Mesodermal cell (in vitro differentiated cells): Measurements from ENCODE around the gene S100A12.
"Not testable (repeated sequence)": the region's sequence is repeated elsewhere in the genome, so short reads cannot be mapped to it uniquely, and the experiment has no call there.

ENCODE experiments used
- H3K27ac ChIP-seq: 2 replicates; pipeline ENCODE4 v1.7.0; 2013; ENCODE audit warnings: mild to moderate bottlenecking, low read depth, low read length, moderate library complexity; ENCODE audit not compliant: severe bottlenecking
- H3K36me3 ChIP-seq: 2 replicates; pipeline ENCODE4 v1.7.1; 2013; ENCODE audit warnings: mild to moderate bottlenecking, low read length, moderate library complexity; ENCODE audit not compliant: control insufficient read depth, insufficient read depth
- H3K4me1 ChIP-seq: one replicate; pipeline ENCODE4 v1.7.1; 2013; ENCODE audit warnings: mild to moderate bottlenecking, low read length; ENCODE audit not compliant: insufficient read depth, control insufficient read depth, poor library complexity, severe bottlenecking
- H3K4me3 ChIP-seq: 2 replicates; pipeline ENCODE4 v1.7.0; 2013; ENCODE audit warnings: low read length, control low read depth, mild to moderate bottlenecking; ENCODE audit not compliant: insufficient read depth, poor library complexity, severe bottlenecking; ENCODE audit errors: extremely low read depth
- H3K9me3 ChIP-seq: 2 replicates; pipeline ENCODE4 v1.7.1; 2013; ENCODE audit warnings: mild to moderate bottlenecking, low read length, moderate library complexity; ENCODE audit not compliant: control insufficient read depth
- WGBS, 2 experiments: methylation state at CpG; one replicate each; pipeline ENCODE4 v1.1.5; 2013; ENCODE audit warnings: missing lambda C conversion rate in 2 of 2; ENCODE audit not compliant: insufficient coverage in 2 of 2; 5-methylcytosine and 5-hydroxymethylcytosine counted together

S100A12 gene

DNA sequence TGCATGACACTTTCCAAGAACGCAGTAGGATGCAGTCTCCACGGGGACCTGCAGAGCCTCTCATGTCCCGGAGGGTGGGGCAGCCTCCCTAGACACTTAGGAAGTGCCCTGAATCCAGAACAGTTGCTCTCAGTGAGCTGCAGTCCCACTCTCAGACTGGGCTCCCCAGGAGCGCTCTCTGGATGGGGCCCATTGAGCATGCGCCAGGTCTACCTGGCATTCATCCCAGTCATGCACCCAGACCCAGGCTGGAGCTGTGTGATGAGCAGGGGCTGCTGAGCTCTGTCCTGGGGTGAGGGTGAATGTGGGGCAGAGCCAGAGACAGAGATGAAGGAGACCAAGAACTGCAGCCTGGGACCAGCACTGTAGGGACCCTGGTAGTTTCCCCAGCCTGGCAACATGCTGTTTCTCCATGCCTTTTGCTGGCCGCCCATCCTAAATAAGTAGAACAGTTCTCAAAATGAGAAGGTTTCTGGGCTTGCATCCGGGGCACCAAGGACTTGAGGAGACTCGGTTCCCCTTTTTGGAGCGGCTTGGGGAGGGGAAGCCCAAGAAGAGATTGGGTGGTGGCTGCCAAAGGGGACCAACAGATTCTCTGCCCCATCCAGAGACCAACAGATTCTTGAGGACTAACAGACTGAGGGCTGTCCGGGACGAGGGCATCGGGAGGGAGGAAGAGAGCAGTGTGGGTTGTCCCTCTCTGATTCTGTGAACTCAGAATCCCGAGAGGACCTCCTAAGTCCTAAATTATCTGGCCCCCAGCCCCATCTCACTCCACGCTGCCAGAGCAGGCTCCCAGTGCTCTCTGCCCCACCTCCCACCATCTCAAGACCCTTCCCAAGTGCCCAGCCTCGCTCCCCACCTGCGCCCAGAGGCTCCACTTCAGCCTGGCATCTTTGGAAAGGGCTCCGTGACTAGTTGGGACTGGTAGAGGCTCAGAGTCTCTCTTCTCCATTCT, 25.8 kb downstream of the S100A12 start:
- 78 to 81% methylated on average over 9 to 13 of the region's 17 CpGs for WGBS, 2 experiments
- no peaks in the 10 kb centered on the region for H3K9me3 ChIP-seq
- no peak overlapping the region for H3K4me3 ChIP-seq
- H3K27ac ChIP-seq, result no peak overlapping the region
- H3K36me3 ChIP-seq, result no peaks in the 10 kb centered on the region
- H3K4me1 ChIP-seq, result peaks cover 5% of the 10 kb centered on the region

DNA sequence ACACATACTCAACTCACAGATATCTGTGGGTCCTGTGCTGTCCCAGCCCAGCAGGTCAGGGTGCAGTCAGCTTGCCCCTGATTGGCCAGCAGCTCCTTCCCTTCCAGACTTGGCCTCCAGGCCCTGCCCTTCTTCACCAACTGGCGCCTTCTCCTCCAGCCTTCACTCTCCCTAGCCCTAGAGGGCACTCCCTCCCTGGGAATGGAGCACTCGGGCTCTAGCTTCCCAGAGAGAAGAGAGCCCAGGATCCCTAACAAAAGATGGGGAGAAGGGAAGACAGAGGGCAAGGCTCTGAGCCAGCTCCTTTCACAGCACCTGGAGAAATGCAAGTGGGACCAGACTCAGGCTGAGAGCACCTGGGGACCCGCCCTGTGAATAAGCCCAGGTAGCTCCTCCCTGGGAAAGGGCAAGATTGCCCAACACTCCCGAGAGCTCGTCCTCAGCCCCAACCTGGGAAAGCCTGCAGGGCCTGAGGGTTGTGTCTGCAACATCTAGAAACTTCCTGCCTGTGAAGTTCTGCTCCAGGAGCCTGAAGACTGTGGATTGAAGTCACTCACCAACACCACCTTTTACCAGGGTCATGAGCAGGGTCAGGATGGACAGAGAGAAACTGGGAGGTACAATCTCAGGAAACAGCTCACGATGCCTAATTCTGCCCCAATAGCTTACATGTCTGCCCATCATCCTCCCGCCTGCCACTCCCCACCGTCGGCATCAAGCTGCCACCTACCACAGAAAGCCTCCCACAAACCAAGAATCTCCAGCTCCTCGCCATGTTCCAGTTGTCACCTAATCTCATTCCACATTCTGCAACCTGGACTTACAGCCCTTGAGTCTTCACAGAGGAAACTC, 26.7 kb downstream of the S100A12 start, which contains the start of gene PGLYRP4:
PGLYRP4 (minus strand) TSS at position 331 of the 852 bp plus-strand sequence. CDS start 909 bp downstream, outside the sequence.
- WGBS, 2 experiments, result 76 to 77% methylated on average over 6 to 7 of the region's 10 CpGs
- no peaks in the 10 kb centered on the region for H3K36me3 ChIP-seq
- no peaks in the 10 kb centered on the region for H3K9me3 ChIP-seq
- no peak within 1 kb of the TSS for H3K4me3 ChIP-seq
- no peak within 1 kb of the TSS for H3K27ac ChIP-seq
- H3K4me1 ChIP-seq, result peaks cover 14% of the 10 kb centered on the region

DNA sequence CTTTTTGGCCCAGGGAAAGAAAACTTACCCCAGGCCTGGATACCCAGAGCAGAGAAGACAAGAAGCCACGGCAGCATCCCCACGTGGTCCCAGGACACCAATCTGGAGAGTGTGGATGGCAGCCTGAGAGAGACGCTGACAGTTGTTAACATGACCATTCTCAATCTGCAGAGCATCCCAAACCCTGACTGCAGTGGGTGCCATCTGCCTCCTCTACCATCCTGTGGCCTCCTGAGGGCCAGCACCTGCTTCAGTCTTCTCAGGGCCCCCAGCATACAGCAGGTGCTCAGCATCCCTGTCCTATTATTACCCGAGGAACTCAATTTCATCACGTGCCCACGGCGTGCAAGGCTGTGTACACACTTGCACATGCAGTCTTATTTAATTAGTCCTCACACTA, 27.6 kb downstream of the S100A12 start:
- peaks cover 23% of the 10 kb centered on the region for H3K4me1 ChIP-seq
- 72 to 77% methylated on average over 6 to 7 of the region's 7 CpGs for WGBS, 2 experiments

DNA sequence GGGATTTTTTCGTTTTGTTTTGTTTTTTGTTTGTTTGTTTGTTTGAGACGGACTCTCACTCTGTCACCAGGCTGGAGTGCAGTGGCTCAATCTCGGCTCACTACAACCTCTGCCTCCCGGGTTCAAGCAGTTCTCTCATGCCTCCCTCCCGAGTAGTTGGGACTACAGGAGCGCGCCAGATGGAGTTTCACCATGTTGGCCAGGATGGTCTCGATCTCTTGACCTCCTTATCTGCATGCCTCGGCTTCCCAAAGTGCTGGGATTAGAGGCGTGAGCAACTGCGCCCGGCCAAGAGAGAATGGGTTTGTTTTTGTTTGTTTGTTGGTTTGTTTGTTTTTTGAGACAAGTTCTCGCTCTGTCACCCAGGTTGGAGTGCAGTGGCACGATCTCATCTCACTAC, 28.4 kb downstream of the S100A12 start:
- not testable (repeated sequence) for H3K4me3 ChIP-seq, H3K9me3 ChIP-seq, H3K27ac ChIP-seq, H3K36me3 ChIP-seq
- peaks cover 27% of the 10 kb centered on the region for H3K4me1 ChIP-seq
- WGBS, 2 experiments, result 80 to 84% methylated on average over 5 to 11 of the region's 14 CpGs

More for the DNA sequence above, 27.6 kb downstream of the S100A12 start:
- no peaks in the 10 kb centered on the region for H3K9me3 ChIP-seq
- H3K4me3 ChIP-seq, result no peak overlapping the region
- no peak overlapping the region for H3K27ac ChIP-seq
- H3K36me3 ChIP-seq, result no peaks in the 10 kb centered on the region

DNA sequence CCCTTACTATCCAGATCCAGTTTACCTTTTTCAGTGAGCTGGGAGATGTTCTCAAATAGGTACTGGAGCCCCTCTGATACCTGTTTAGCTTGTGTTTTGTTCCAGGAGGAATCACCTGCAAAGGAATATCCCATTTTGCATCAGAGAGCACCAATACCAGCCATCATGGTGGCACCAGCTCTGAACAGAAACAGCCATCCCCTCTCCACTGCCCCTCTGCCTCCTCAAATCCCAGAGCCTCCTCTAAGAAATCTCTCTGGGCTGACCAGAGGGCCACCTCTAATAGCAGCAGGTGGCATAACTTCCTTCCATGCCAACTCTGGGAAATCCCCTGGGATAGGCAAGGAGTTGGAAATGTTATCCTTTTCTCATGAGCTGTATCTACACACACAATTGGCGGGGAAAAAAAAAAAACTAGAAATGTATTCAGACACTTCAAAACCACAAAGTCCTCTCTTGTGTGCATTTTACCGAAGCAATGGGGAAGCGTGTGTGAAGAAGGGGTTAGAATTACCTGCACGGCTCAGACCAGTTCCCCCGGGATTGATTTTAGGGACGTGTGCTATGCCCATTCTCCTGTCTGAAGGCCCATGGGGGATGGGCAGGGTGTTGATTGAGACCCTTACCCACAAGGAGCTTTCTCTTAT, 29.2 kb downstream of the S100A12 start:
- no peaks in the 10 kb centered on the region for H3K36me3 ChIP-seq
- no peaks in the 10 kb centered on the region for H3K9me3 ChIP-seq
- no peak overlapping the region for H3K4me3 ChIP-seq
- peaks cover 27% of the 10 kb centered on the region for H3K4me1 ChIP-seq
- H3K27ac ChIP-seq, result no peak overlapping the region
- WGBS, 2 experiments, result 95% methylated on average over 4 of the region's 6 CpGs; no CpG with 5 or more reads in 1 of the 2 experiments

DNA sequence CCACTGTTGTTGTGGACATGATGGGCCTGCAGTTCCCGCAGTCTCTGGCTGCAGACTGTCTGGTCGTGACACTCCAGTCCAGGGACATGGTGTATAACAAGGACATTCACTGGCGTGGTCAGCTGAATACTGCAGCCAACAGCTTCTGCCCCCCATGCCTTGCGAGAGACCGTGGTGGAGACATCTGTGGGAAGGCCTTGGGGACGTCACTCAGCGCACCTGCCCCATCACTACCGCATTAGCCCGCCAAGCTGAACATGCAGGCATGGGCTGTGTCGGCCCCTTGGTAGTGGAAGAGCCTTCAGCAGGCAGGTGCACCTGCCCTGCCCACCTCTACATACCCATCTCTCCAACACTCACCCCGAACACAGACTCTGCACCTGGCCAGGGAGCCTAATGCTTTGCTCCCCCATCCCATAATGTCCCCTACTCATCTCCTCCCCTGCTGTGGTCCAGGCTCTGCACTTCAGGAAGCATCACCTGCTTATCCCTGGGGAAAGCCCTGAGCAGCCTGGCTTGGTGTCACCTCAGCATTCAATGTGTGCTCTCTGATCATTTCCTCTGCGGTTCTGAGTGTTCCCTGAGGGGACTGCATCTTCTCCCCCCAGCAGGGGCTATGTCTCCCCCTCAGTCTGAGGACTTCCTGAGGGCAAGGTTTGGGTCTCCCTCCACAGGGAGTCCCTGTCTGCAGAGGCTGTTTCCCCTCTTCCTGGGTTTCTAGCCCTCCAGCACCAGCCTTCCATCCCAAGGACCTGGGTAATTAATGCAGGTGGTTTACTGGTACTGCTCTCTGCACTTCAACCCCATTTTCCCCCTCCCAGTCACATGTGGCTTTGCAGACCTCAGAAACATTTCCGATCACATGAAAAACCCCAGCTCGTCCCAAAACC, 30.0 kb downstream of the S100A12 start:
- no peaks in the 10 kb centered on the region for H3K36me3 ChIP-seq
- WGBS, 2 experiments, result 94 to 98% methylated on average over 9 to 12 of the region's 14 CpGs

DNA sequence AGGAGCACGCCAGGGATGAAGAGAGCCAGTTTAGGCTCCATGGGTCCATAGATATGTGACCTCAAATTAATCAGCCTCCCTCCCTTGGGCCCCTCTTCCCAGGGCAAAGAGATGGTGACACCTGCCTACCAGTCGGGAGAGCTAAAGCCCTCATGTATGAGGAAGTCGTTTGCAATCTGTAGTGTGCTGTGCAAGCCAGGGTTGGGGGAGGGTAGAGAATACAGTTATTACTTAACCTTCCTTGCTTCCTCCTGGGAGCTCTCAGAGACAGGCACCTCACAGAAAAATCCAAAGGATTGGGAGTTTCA, 30.7 kb downstream of the S100A12 start:
- WGBS, 2 experiments, result 83 to 100% methylated on average over 1 of the region's 3 CpGs
- Histone ChIP-seq H3K9me3 (no peaks in the 10 kb centered on the region), H3K36me3 (no peaks in the 10 kb centered on the region), H3K4me3 (no peak overlapping the region), H3K27ac (peak overlapping the region; percentile 76), H3K4me1 (peaks cover 27% of the 10 kb centered on the region)

More for the DNA sequence above, 30.0 kb downstream of the S100A12 start:
- Histone ChIP-seq H3K9me3 (no peaks in the 10 kb centered on the region), H3K4me3 (no peak overlapping the region), H3K27ac (no peak overlapping the region), H3K4me1 (peaks cover 27% of the 10 kb centered on the region)

DNA sequence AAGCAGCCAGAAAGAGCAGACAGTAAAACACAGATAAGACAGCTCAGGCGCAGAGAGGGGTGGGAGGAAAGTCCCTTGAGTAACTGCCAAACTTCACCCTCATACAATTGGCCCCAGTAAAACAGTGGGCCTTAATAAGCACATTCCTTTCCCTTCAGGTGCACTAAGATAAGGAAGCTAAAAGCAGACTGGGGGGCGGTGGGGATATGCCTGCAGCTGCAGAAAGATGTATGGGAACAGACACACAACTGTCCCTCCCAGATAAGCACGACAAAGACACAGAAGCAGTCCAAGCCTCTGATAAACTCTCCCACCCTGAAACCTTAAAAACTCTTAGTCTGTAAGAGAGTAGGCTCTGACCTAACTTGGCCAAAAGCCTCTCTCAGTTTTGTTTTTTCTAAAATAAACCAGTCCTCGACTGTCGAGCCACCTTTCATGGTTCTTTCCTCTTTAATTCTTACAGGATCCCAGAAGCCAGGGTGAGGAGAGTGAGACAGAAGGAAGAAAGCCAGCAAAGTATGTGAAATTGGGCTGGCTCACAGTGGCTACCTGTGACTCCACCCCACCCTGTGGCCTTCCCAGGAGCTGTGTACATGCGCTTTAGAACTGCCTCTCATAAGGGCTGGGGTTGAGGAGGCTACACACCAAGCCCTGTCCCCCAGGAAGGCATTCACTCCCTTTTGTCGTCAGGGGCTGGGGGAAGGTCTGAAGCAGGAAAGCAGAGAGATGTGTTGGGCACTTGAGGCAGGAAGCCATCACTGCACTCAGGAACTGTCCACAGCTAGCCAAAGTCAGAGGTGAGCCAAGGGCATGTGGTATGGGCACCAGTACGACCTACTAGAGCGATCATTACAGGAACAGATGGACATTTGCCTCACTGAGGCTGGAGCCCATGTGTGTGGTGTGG, 31.4 kb downstream of the S100A12 start:
- WGBS, 2 experiments, result 77 to 82% methylated on average over 4 to 6 of the region's 9 CpGs
- H3K4me3 ChIP-seq, result no peak overlapping the region

DNA sequence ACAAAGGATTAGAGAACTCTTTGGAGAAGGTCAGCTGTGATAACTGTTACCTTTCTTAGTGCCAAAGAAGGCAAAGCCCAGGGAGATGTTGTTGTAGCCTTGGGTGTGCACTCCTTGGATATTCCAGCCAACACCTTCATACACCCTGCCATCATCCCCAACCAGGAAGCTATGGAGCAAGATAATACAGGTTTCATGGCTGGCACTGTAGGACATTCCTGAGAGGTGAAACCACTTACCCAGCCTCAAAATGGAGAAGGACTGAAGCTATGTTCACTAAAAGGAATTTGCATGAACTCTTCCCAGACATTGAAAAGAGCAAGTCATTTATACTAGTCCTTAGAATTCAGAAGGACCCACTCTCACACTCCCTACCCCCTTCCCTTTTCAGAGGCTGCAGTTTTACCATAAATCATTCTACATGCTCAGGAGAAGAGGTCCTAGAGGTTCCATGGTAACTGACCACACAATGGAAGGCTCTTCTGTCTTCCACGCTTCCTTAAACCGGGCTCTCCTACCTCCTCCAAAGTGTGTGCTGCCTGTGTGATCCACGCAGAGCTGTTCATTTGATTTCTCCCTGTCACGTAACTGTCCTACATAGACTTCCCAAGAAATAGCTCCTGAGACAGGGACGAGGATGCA, 32.3 kb downstream of the S100A12 start:
- Histone ChIP-seq H3K4me1 (peaks cover 27% of the 10 kb centered on the region), H3K9me3 (no peaks in the 10 kb centered on the region), H3K4me3 (no peak overlapping the region), H3K27ac (peak overlapping the region; percentile 76), H3K36me3 (no peaks in the 10 kb centered on the region)
- WGBS, 2 experiments, result 63 to 75% methylated on average over 5 of the region's 5 CpGs

More for the DNA sequence above, 31.4 kb downstream of the S100A12 start:
- H3K36me3 ChIP-seq, result no peaks in the 10 kb centered on the region
- peak overlapping the region; percentile 76 for H3K27ac ChIP-seq
- H3K4me1 ChIP-seq, result peaks cover 27% of the 10 kb centered on the region
- H3K9me3 ChIP-seq, result no peaks in the 10 kb centered on the region
